Subcutaneous abdominal adipose tissue (tissue), 5 donors: ENCODE results near the gene TRRAP.

Source experiments
- H3K27ac ChIP-seq: one replicate; pipeline ENCODE4 v1.7.0; 2013; ENCODE audit warnings: low read depth, mild to moderate bottlenecking, inconsistent platforms, low read length, moderate library complexity
- H3K27me3 ChIP-seq, 5 donors: one replicate each; pipeline ENCODE4 v1.7.0; 2013; ENCODE audit warnings: low read length in 5 of 5, inconsistent platforms in 1 of 5; ENCODE audit not compliant: control insufficient read depth in 5 of 5, insufficient read depth in 4 of 5
- H3K36me3 ChIP-seq, 5 donors: one replicate each; pipeline ENCODE4 v1.7.0; 2013; ENCODE audit warnings: low read length in 5 of 5; ENCODE audit not compliant: control insufficient read depth in 5 of 5, insufficient read depth in 5 of 5
- H3K4me1 ChIP-seq, 5 donors: one replicate each; pipeline ENCODE4 v1.7.0; 2013; ENCODE audit warnings: low read length in 5 of 5, mild to moderate bottlenecking in 3 of 5, moderate library complexity in 1 of 5; ENCODE audit not compliant: control insufficient read depth in 5 of 5, insufficient read depth in 5 of 5
- H3K4me3 ChIP-seq, 5 donors: one replicate each; pipeline ENCODE4 v1.7.0; 2013; ENCODE audit warnings: low read length in 5 of 5, low read depth in 1 of 5
- H3K9ac ChIP-seq, 5 donors: one replicate each; pipeline ENCODE4 v1.7.0; 2013; ENCODE audit warnings: low read length in 5 of 5, mild to moderate bottlenecking in 4 of 5, moderate library complexity in 3 of 5
- H3K9me3 ChIP-seq, 5 donors: one replicate each; pipeline ENCODE4 v1.7.0; 2013; ENCODE audit warnings: low read length in 5 of 5; ENCODE audit not compliant: control insufficient read depth in 5 of 5
- donor health status: healthy.
- donor health status: healthy.
- donor health status: healthy.
- donor health status: healthy.
- donor health status: healthy.

Gene TRRAP

GRCh38 chr7:98956937-98957336 is 78.6 kb downstream of the TRRAP start:
- Histone ChIP-seq H3K36me3 (peaks cover 17 to 98% (median 90%) of the 10 kb centered on the region in 5 donors), H3K27me3 (no peaks in the 10 kb centered on the region), H3K27ac (no peak overlapping the region), H3K4me3 (no peak overlapping the region), H3K9me3 (no peaks in the 10 kb centered on the region), H3K9ac (no peak overlapping the region), H3K4me1 (no peaks in the 10 kb centered on the region)

- no peak overlapping the region for H3K4me3 ChIP-seq
- H3K9ac ChIP-seq: no peak overlapping the region
- H3K27me3 ChIP-seq: no peaks in the 10 kb centered on the region
- H3K36me3 ChIP-seq: peaks cover 17 to 98% (median 91%) of the 10 kb centered on the region in 5 donors
- no peak overlapping the region for H3K27ac ChIP-seq
- no peaks in the 10 kb centered on the region for H3K9me3 ChIP-seq
- H3K4me1 ChIP-seq: no peaks in the 10 kb centered on the region
These were observed 79.4 kb downstream of the TRRAP start for GRCh38 chr7:98957766-98958165.

DNA sequence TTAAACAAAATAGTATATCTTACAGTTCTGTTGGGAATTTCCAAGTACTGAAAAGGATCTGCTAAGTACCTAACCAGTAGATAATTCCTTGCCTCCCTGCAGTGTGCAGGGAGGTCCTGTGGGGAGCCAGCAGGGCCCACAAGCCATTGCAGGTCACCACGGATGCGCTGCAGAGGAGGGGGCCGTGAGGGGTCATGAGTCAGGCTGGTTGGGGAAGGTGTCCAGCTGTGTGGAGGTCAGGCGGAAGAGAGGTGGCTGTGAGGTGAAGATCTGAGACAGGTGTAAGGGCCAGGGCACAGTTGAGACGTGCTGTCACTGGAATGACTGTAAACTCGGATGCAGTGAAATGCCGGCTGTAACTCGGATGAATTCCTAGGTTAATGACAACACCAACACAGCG is 80.6 kb downstream of the TRRAP start:
- Histone ChIP-seq H3K9me3 (no peaks in the 10 kb centered on the region), H3K36me3 (peaks cover 21 to 95% (median 87%) of the 10 kb centered on the region in 5 donors), H3K27me3 (no peaks in the 10 kb centered on the region), H3K4me1 (no peaks in the 10 kb centered on the region), H3K9ac (no peak overlapping the region), H3K4me3 (no peak overlapping the region), H3K27ac (no peak overlapping the region)

DNA sequence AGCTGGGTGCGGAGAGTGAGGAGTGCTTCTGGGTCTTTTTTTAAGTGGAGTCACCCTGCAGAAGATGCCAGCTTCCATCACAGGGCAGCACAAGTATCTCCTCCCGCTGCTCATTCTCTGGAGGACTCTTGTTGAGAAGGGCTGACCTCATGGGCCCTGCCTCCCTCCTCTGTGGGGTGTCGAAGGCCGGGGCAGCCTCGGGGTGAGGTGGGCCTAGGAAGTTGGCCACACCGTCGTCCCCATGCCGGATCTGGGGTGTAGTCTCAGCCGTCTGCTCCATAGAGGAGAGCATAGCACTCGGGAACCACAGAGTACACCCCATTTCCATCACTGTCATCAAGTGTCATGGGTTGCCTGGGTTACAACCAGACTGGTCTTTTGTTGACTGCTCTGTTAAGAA is 85.0 kb downstream of the TRRAP start:
- no peaks in the 10 kb centered on the region for H3K27me3 ChIP-seq
- H3K36me3 ChIP-seq: peaks cover 21 to 89% (median 83%) of the 10 kb centered on the region in 5 donors
- H3K9me3 ChIP-seq: no peaks in the 10 kb centered on the region

GRCh38 chr7:98964596-98964995 is 86.3 kb downstream of the TRRAP start:
- Histone ChIP-seq H3K4me3 (no peak overlapping the region), H3K9ac (no peak overlapping the region), H3K9me3 (no peaks in the 10 kb centered on the region), H3K27me3 (no peaks in the 10 kb centered on the region), H3K4me1 (no peaks in the 10 kb centered on the region), H3K36me3 (peaks cover 18 to 88% (median 84%) of the 10 kb centered on the region in 5 donors), H3K27ac (no peak overlapping the region)

More for the DNA sequence above, 85.0 kb downstream of the TRRAP start:
- H3K9ac ChIP-seq: no peak overlapping the region
- no peaks in the 10 kb centered on the region for H3K4me1 ChIP-seq
- no peak overlapping the region for H3K4me3 ChIP-seq
- no peak overlapping the region for H3K27ac ChIP-seq

GRCh38 chr7:98968621-98969020 is 90.3 kb downstream of the TRRAP start:
- no peak overlapping the region for H3K27ac ChIP-seq
- H3K27me3 ChIP-seq: no peaks in the 10 kb centered on the region
- H3K9ac ChIP-seq: no peak overlapping the region
- H3K9me3 ChIP-seq: no peaks in the 10 kb centered on the region
- peaks cover 19 to 91% (median 89%) of the 10 kb centered on the region in 5 donors for H3K36me3 ChIP-seq
- H3K4me3 ChIP-seq: no peak overlapping the region
- H3K4me1 ChIP-seq: no peaks in the 10 kb centered on the region

GRCh38 chr7:98969386-98969785 is 91.1 kb downstream of the TRRAP start:
- peaks cover 15 to 96% (median 93%) of the 10 kb centered on the region in 5 donors for H3K36me3 ChIP-seq
- H3K9ac ChIP-seq: no peak overlapping the region
- no peak overlapping the region for H3K4me3 ChIP-seq
- no peaks in the 10 kb centered on the region for H3K27me3 ChIP-seq
- no peaks in the 10 kb centered on the region for H3K4me1 ChIP-seq
- H3K9me3 ChIP-seq: no peaks in the 10 kb centered on the region
- H3K27ac ChIP-seq: no peak overlapping the region

DNA sequence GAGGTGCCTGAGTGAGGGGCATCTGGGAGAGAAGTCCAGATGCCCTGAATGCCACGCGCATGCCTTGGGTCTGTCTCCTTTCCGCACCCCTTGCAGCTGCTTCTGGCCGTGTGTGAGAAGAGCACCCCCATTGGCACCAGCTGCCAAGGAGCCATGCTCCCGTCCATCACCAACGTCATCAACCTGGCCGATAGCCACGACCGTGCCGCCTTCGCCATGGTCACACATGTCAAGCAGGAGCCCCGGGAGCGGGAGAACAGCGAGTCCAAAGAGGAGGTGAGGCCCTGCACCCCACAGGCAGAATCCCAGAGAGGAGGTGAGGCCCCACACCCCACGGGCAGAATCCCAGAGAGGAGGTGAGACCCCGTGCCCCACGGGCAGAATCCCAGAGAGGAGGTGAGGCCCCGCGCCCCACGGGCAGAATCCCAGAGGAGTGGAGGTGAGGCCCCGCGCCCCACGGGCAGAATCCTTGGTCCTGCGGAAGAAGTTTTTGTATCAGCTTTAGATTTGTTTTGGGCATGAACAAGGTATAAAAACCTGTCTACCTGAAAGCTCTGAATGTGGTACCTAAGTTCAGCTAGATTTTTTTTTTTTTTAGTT is 91.8 kb downstream of the TRRAP start:
- Histone ChIP-seq H3K9me3 (no peaks in the 10 kb centered on the region), H3K9ac (no peak overlapping the region), H3K27me3 (no peaks in the 10 kb centered on the region), H3K27ac (no peak overlapping the region), H3K4me1 (peaks cover 0 to 3% (median 0%) of the 10 kb centered on the region in 5 donors), H3K36me3 (peaks cover 14 to 96% (median 91%) of the 10 kb centered on the region in 5 donors), H3K4me3 (no peak overlapping the region)

GRCh38 chr7:98970805-98971204 is 92.5 kb downstream of the TRRAP start:
- Histone ChIP-seq H3K36me3 (peaks cover 14 to 96% (median 90%) of the 10 kb centered on the region in 5 donors), H3K4me1 (peaks cover 0 to 4% (median 0%) of the 10 kb centered on the region in 5 donors), H3K27me3 (no peaks in the 10 kb centered on the region)

GRCh38 chr7:98974205-98974604 is 95.9 kb downstream of the TRRAP start:
- Histone ChIP-seq H3K9me3 (no peaks in the 10 kb centered on the region), H3K4me1 (peaks cover 0 to 4% (median 0%) of the 10 kb centered on the region in 5 donors), H3K4me3 (no peak overlapping the region), H3K9ac (no peak overlapping the region), H3K27ac (no peak overlapping the region), H3K36me3 (peaks cover 18 to 99% (median 94%) of the 10 kb centered on the region in 5 donors), H3K27me3 (no peaks in the 10 kb centered on the region)

More at GRCh38 chr7:98970805-98971204, 92.5 kb downstream of the TRRAP start:
- no peak overlapping the region for H3K27ac ChIP-seq
- H3K9ac ChIP-seq: no peak overlapping the region
- H3K9me3 ChIP-seq: no peaks in the 10 kb centered on the region
- H3K4me3 ChIP-seq: no peak overlapping the region
